ENCODE results near the gene CASZ1.

DNA sequence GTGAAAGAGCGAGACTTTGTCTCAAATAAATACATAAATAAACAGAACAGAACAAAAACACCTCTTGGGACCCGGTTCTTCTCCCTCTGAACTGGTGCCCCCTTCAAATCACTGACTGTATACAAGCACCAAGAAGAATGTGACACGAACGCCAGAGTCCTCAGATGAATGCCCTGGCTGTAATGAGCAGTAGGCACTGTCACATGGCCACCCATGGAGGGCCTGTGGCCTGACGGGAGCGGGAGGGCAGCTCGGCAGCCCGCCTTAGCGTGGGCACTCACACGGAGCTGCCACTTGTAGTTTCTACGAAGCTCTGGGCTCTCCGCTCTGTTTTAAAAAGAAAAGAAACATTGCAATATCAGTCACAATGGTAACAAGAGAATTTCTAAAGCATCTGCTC lies 175.7 kb downstream of the CASZ1 start:
- TF ChIP-seq, protein P1, sequence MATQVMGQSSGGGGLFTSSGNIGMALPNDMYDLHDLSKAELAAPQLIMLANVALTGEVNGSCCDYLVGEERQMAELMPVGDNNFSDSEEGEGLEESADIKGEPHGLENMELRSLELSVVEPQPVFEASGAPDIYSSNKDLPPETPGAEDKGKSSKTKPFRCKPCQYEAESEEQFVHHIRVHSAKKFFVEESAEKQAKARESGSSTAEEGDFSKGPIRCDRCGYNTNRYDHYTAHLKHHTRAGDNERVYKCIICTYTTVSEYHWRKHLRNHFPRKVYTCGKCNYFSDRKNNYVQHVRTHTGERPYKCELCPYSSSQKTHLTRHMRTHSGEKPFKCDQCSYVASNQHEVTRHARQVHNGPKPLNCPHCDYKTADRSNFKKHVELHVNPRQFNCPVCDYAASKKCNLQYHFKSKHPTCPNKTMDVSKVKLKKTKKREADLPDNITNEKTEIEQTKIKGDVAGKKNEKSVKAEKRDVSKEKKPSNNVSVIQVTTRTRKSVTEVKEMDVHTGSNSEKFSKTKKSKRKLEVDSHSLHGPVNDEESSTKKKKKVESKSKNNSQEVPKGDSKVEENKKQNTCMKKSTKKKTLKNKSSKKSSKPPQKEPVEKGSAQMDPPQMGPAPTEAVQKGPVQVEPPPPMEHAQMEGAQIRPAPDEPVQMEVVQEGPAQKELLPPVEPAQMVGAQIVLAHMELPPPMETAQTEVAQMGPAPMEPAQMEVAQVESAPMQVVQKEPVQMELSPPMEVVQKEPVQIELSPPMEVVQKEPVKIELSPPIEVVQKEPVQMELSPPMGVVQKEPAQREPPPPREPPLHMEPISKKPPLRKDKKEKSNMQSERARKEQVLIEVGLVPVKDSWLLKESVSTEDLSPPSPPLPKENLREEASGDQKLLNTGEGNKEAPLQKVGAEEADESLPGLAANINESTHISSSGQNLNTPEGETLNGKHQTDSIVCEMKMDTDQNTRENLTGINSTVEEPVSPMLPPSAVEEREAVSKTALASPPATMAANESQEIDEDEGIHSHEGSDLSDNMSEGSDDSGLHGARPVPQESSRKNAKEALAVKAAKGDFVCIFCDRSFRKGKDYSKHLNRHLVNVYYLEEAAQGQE (IDR thresholded peaks at IDR 0.05; ENCODE audit: low read depth), result no peak
- no peak for TF ChIP-seq RAD21 (IDR thresholded peaks at IDR 0.05; ENCODE audit: low read depth)
- TF ChIP-seq CEBPB (IDR thresholded peaks at IDR 0.05), result no peak
- no peak for TF ChIP-seq TEAD4 (IDR thresholded peaks at IDR 0.05)
- no peak for TF ChIP-seq EP300 (IDR thresholded peaks at IDR 0.05; ENCODE audit: borderline replicate concordance)
- TF ChIP-seq, protein P2, sequence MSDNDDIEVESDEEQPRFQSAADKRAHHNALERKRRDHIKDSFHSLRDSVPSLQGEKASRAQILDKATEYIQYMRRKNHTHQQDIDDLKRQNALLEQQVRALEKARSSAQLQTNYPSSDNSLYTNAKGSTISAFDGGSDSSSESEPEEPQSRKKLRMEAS (IDR thresholded peaks at IDR 0.05), result no peak
- no peak for TF ChIP-seq TCF12 (IDR thresholded peaks at IDR 0.05; ENCODE audit: low read depth)
- no peak for TF ChIP-seq NFIC (IDR thresholded peaks at IDR 0.05)
- TF ChIP-seq YY1 (IDR thresholded peaks at IDR 0.05; ENCODE audit: low read depth), result no peak
- TF ChIP-seq FOXM1 (IDR thresholded peaks at IDR 0.05; ENCODE audit: borderline replicate concordance, low read depth), result no peak
- TF ChIP-seq TAF1 (IDR thresholded peaks at IDR 0.05; ENCODE audit: low read depth), result no peak
- TF ChIP-seq, protein P3, sequence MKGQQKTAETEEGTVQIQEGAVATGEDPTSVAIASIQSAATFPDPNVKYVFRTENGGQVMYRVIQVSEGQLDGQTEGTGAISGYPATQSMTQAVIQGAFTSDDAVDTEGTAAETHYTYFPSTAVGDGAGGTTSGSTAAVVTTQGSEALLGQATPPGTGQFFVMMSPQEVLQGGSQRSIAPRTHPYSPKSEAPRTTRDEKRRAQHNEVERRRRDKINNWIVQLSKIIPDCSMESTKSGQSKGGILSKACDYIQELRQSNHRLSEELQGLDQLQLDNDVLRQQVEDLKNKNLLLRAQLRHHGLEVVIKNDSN (IDR thresholded peaks at IDR 0.05), result no peak
- no peak for TF ChIP-seq ZBTB7A (IDR thresholded peaks at IDR 0.05; ENCODE audit: low read depth)

All from Ishikawa (cell line).